Activated CD4-positive, alpha-beta T cell treated with anti-CD3 and anti-CD28 coated beads, Interleukin-2, amount 10 ng/mL, durations not matched to agents 7 days and 5 days (primary cell): Measurements from ENCODE around the gene PLXDC2. TPM values are rescaled to one million over a fixed set of nuclear protein-coding genes. Genes with fewer than 3 reads are reported as not detected.
"Not testable (repeated sequence)": the region's sequence is repeated elsewhere in the genome, so short reads cannot be mapped to it uniquely, and the experiment has no call there.

Experiments used
- CTCF ChIA-PET: fragments of 350-600 bp; sonication (Branson Sonifier 250); formaldehyde crosslinking; loops from one replicate; lab custom pipeline; 2021; ENCODE audit warnings: antibody characterized with exemption; lab: Charles Lee
- POLR2A ChIA-PET: fragments of 350-600 bp; sonication (Branson Sonifier 250); formaldehyde crosslinking; loops from one replicate; lab custom pipeline; 2021; ENCODE audit warnings: antibody characterized with exemption; lab: Charles Lee
- DNase-seq: peaks from one replicate; pipeline ENCODE4 v3.0.0-alpha.2; 2020
- H3K27ac Mint-ChIP-seq: one replicate; pipeline ENCODE4 v1.8.0; 2021; ENCODE audit warnings: mild to moderate bottlenecking, moderate library complexity, mixed read lengths
- H3K27me3 Mint-ChIP-seq: one replicate; pipeline ENCODE4 v1.8.0; 2021; ENCODE audit warnings: mixed read lengths
- H3K36me3 Mint-ChIP-seq: one replicate; pipeline ENCODE4 v1.8.0; 2021; ENCODE audit warnings: low read depth, mixed read lengths
- H3K4me1 Mint-ChIP-seq: one replicate; pipeline ENCODE4 v1.8.0; 2021; ENCODE audit warnings: mixed read lengths
- H3K4me3 Mint-ChIP-seq: one replicate; pipeline ENCODE4 v1.8.0; 2021; ENCODE audit warnings: mild to moderate bottlenecking, moderate library complexity, mixed read lengths
- H3K9me3 Mint-ChIP-seq: one replicate; pipeline ENCODE4 v1.8.0; 2021; ENCODE audit warnings: mixed read lengths
- total RNA-seq, 2 experiments: library from RNA; stranded (reverse); gene quantifications; one replicate each; pipeline ENCODE4 v1.2.3, GENCODE V29; 2021

PLXDC2 gene
- total RNA-seq, 2 experiments from 2014 or later: not detected

GRCh38 chr10:19971343-19972052, 155.3 kb downstream of the PLXDC2 start:
- ChIA-PET CTCF (interaction anchor here (0.6 kb wide), 1 partner anchor 11 kb away, joined by 3 read pairs; no protein-coding TSS in a partner anchor), POLR2A (no interaction called here)
- H3K4me1 Mint-ChIP-seq: no peaks in the 10 kb centered on the region
- no peaks in the 10 kb centered on the region for H3K27me3 Mint-ChIP-seq
- H3K9me3 Mint-ChIP-seq: peaks cover 9% of the 10 kb centered on the region
- no peak overlapping the region for H3K27ac Mint-ChIP-seq
- DNase-seq: no peak
- no peaks in the 10 kb centered on the region for H3K36me3 Mint-ChIP-seq
- no peak overlapping the region for H3K4me3 Mint-ChIP-seq

- CTCF ChIA-PET: no interaction called here
- POLR2A ChIA-PET: no interaction called here
- H3K9me3 Mint-ChIP-seq: peaks cover 7% of the 10 kb centered on the region
Observed at GRCh38 chr10:19974138-19974537, 157.9 kb downstream of the PLXDC2 start.

GRCh38 chr10:19974554-19974953, 158.3 kb downstream of the PLXDC2 start:
- Mint-ChIP-seq H3K27ac (no peak overlapping the region), H3K27me3 (no peaks in the 10 kb centered on the region), H3K4me3 (no peak overlapping the region), H3K9me3 (peaks cover 7% of the 10 kb centered on the region), H3K36me3 (no peaks in the 10 kb centered on the region), H3K4me1 (no peaks in the 10 kb centered on the region)
- no peak for DNase-seq
- CTCF ChIA-PET: no interaction called here
- POLR2A ChIA-PET: no interaction called here

More at GRCh38 chr10:19974138-19974537, 157.9 kb downstream of the PLXDC2 start:
- DNase-seq: no peak
- no peak overlapping the region for H3K27ac Mint-ChIP-seq
- H3K4me1 Mint-ChIP-seq: no peaks in the 10 kb centered on the region
- no peaks in the 10 kb centered on the region for H3K36me3 Mint-ChIP-seq
- no peaks in the 10 kb centered on the region for H3K27me3 Mint-ChIP-seq
- no peak overlapping the region for H3K4me3 Mint-ChIP-seq

- Mint-ChIP-seq H3K9me3 (peaks cover 3% of the 10 kb centered on the region), H3K4me3 (no peak overlapping the region), H3K27ac (no peak overlapping the region), H3K36me3 (no peaks in the 10 kb centered on the region), H3K27me3 (no peaks in the 10 kb centered on the region), H3K4me1 (no peaks in the 10 kb centered on the region)
- ChIA-PET CTCF (no interaction called here), POLR2A (no interaction called here)
- DNase-seq: no peak
Observed at GRCh38 chr10:19977097-19977521, 160.9 kb downstream of the PLXDC2 start.

GRCh38 chr10:19979628-19980027, 163.4 kb downstream of the PLXDC2 start:
- Mint-ChIP-seq H3K4me3 (no peak overlapping the region), H3K27me3 (no peaks in the 10 kb centered on the region), H3K9me3 (peaks cover 3% of the 10 kb centered on the region), H3K36me3 (no peaks in the 10 kb centered on the region), H3K4me1 (no peaks in the 10 kb centered on the region), H3K27ac (no peak overlapping the region)
- DNase-seq: no peak
- CTCF ChIA-PET: no interaction called here
- POLR2A ChIA-PET: no interaction called here

- Mint-ChIP-seq H3K27ac (no peak overlapping the region), H3K27me3 (no peaks in the 10 kb centered on the region), H3K36me3 (no peaks in the 10 kb centered on the region), H3K4me1 (no peaks in the 10 kb centered on the region), H3K4me3 (no peak overlapping the region), H3K9me3 (no peaks in the 10 kb centered on the region)
- no peak for DNase-seq
- POLR2A ChIA-PET: no interaction called here
- CTCF ChIA-PET: no interaction called here
Observed at GRCh38 chr10:19983880-19984565, 167.8 kb downstream of the PLXDC2 start.

- no peaks in the 10 kb centered on the region for H3K9me3 Mint-ChIP-seq
- no peaks in the 10 kb centered on the region for H3K36me3 Mint-ChIP-seq
- no peak overlapping the region for H3K4me3 Mint-ChIP-seq
- no peak for DNase-seq
- no peaks in the 10 kb centered on the region for H3K27me3 Mint-ChIP-seq
- H3K27ac Mint-ChIP-seq: no peak overlapping the region
- ChIA-PET CTCF (no interaction called here), POLR2A (no interaction called here)
- H3K4me1 Mint-ChIP-seq: no peaks in the 10 kb centered on the region
Observed at GRCh38 chr10:19985745-19986144, 169.5 kb downstream of the PLXDC2 start.

GRCh38 chr10:19986591-19986990, 170.4 kb downstream of the PLXDC2 start:
- Mint-ChIP-seq H3K4me3 (no peak overlapping the region), H3K36me3 (no peaks in the 10 kb centered on the region), H3K4me1 (no peaks in the 10 kb centered on the region), H3K27me3 (no peaks in the 10 kb centered on the region), H3K9me3 (no peaks in the 10 kb centered on the region), H3K27ac (no peak overlapping the region)
- ChIA-PET POLR2A (no interaction called here), CTCF (no interaction called here)
- no peak for DNase-seq

- no peak for DNase-seq
- POLR2A ChIA-PET: no interaction called here
- Mint-ChIP-seq H3K36me3 (no peaks in the 10 kb centered on the region), H3K4me3 (no peak overlapping the region), H3K27me3 (no peaks in the 10 kb centered on the region), H3K9me3 (no peaks in the 10 kb centered on the region), H3K27ac (no peak overlapping the region), H3K4me1 (no peaks in the 10 kb centered on the region)
- CTCF ChIA-PET: no interaction called here
Observed at GRCh38 chr10:19987931-19988330, 171.7 kb downstream of the PLXDC2 start.

GRCh38 chr10:19993714-19994315, 177.6 kb downstream of the PLXDC2 start:
- ChIA-PET POLR2A (no interaction called here), CTCF (no interaction called here)
- no peak for DNase-seq
- Mint-ChIP-seq H3K4me1 (no peaks in the 10 kb centered on the region), H3K36me3 (no peaks in the 10 kb centered on the region), H3K27ac (no peak overlapping the region), H3K9me3 (no peaks in the 10 kb centered on the region), H3K27me3 (no peaks in the 10 kb centered on the region), H3K4me3 (no peak overlapping the region)

GRCh38 chr10:19998482-19998881, 182.2 kb downstream of the PLXDC2 start:
- H3K4me3 Mint-ChIP-seq: no peak overlapping the region
- H3K27ac Mint-ChIP-seq: no peak overlapping the region
- no peak for DNase-seq
- H3K27me3 Mint-ChIP-seq: no peaks in the 10 kb centered on the region
- POLR2A ChIA-PET: no interaction called here
- no peaks in the 10 kb centered on the region for H3K9me3 Mint-ChIP-seq
- H3K36me3 Mint-ChIP-seq: no peaks in the 10 kb centered on the region
- H3K4me1 Mint-ChIP-seq: no peaks in the 10 kb centered on the region
- CTCF ChIA-PET: no interaction called here

- Mint-ChIP-seq H3K27ac (no peak overlapping the region), H3K27me3 (no peaks in the 10 kb centered on the region), H3K36me3 (no peaks in the 10 kb centered on the region), H3K4me1 (no peaks in the 10 kb centered on the region), H3K4me3 (no peak overlapping the region), H3K9me3 (no peaks in the 10 kb centered on the region)
- ChIA-PET POLR2A (no interaction called here), CTCF (no interaction called here)
- DNase-seq: no peak
Observed at GRCh38 chr10:19999431-19999830, 183.2 kb downstream of the PLXDC2 start.

- H3K9me3 Mint-ChIP-seq, H3K36me3 Mint-ChIP-seq, H3K27me3 Mint-ChIP-seq, DNase-seq, H3K4me1 Mint-ChIP-seq, POLR2A ChIA-PET, H3K4me3 Mint-ChIP-seq, H3K27ac Mint-ChIP-seq, CTCF ChIA-PET: not testable (repeated sequence)
Observed at GRCh38 chr10:20002026-20002425, 185.8 kb downstream of the PLXDC2 start.
